H1 (cell line): Measurements from ENCODE around the gene SPOCK1. TPM values are rescaled to one million over a fixed set of nuclear protein-coding genes. Genes with fewer than 3 reads are reported as not detected.

Experiments used
- CTCF ChIA-PET: fragments of 300-600 bp; sonication (Branson Sonifier 250); formaldehyde crosslinking; loops from one replicate; lab custom pipeline; 2021; ENCODE audit not compliant: partially characterized antibody; lab: Charles Lee
- POLR2A ChIA-PET: fragments of 300-600 bp; sonication (Branson Sonifier 250); formaldehyde crosslinking; loops from one replicate; lab custom pipeline; 2021; ENCODE audit warnings: inconsistent platforms; ENCODE audit not compliant: partially characterized antibody; lab: Charles Lee
- DNase-seq, 2 experiments: peaks; one replicate each; pipeline versions ENCODE4 v3.0.0 to v3.0.0-alpha.2; 2010 to 2022; ENCODE audit warnings: low spot score in 2 of 2, low read depth in 1 of 2, mixed read lengths in 1 of 2
- FAIRE-seq: peaks from 2 replicates; lab custom pipeline; 2011; peaks lifted over from hg19 to GRCh38; lab: Jason Lieb, UNC
- H2AFZ ChIP-seq: 2 replicates; pipeline ENCODE4 v1.8.1; 2012; ENCODE audit warnings: low read length, inconsistent platforms
- H2AK5ac ChIP-seq: 2 replicates; pipeline ENCODE4 v1.6.1; 2013; ENCODE audit warnings: low read depth, low read length
- H2BK120ac ChIP-seq: replicated peaks from 2 replicates; pipeline ENCODE3; 2013; ENCODE audit warnings: low read depth, low read length, inconsistent platforms
- H2BK12ac ChIP-seq: 2 replicates; pipeline ENCODE4 v1.6.1; 2013; ENCODE audit warnings: low read depth, low read length
- H2BK15ac ChIP-seq: 2 replicates; pipeline ENCODE4 v1.6.1; 2013; ENCODE audit warnings: low read length
- H2BK20ac ChIP-seq: 2 replicates; pipeline ENCODE4 v1.6.1; 2013; ENCODE audit warnings: low read length
- H2BK5ac ChIP-seq: 2 replicates; pipeline ENCODE4 v1.6.1; 2013; ENCODE audit warnings: low read depth, low read length
- H3K14ac ChIP-seq: 2 replicates; pipeline ENCODE4 v1.6.1; 2013; ENCODE audit warnings: inconsistent platforms; ENCODE audit not compliant: insufficient read length
- H3K18ac ChIP-seq: 2 replicates; pipeline ENCODE4 v1.6.1; 2013; ENCODE audit warnings: low read length; ENCODE audit errors: extremely low read depth
- H3K23ac ChIP-seq: 2 replicates; pipeline ENCODE4 v1.6.1; 2013; ENCODE audit warnings: inconsistent platforms; ENCODE audit not compliant: insufficient read length
- H3K23me2 ChIP-seq: 2 replicates; pipeline ENCODE4 v1.6.1; 2013; ENCODE audit warnings: low read depth, low read length
- H3K27ac ChIP-seq: 2 replicates; pipeline ENCODE4 v1.6.1; 2011; ENCODE audit warnings: low read depth, low read length, inconsistent platforms
- H3K27me3 ChIP-seq, 4 experiments: replicated peaks in 1 of 4; 1 replicate in 1 of 4; 2 replicates in 3 of 4; pipeline versions ENCODE4 v1.6.1 to v1.8.1; 2011 to 2013; ENCODE audit warnings: low read length in 3 of 4, mild to moderate bottlenecking in 3 of 4, inconsistent platforms in 2 of 4, mixed read lengths in 2 of 4, moderate library complexity in 1 of 4; ENCODE audit not compliant: control insufficient read depth in 3 of 4, insufficient read depth in 3 of 4; ENCODE audit errors: extremely low read depth in 1 of 4
- H3K36me3 ChIP-seq, 4 experiments: 2 replicates each; pipeline versions ENCODE4 v1.6.1 to v1.8.1; 2011 to 2013; ENCODE audit warnings: mild to moderate bottlenecking in 4 of 4, low read length in 3 of 4, moderate library complexity in 2 of 4, control low read depth in 1 of 4, inconsistent platforms in 1 of 4; ENCODE audit not compliant: insufficient read depth in 4 of 4, control insufficient read depth in 2 of 4
- H3K4ac ChIP-seq: replicated peaks from 2 replicates; pipeline ENCODE3; 2013; ENCODE audit warnings: low read length, low read depth, mixed read lengths, inconsistent platforms; ENCODE audit not compliant: insufficient read length
- H3K4me1 ChIP-seq, 4 experiments: replicated peaks in 1 of 4; 1 replicate in 1 of 4; 2 replicates in 3 of 4; pipeline versions ENCODE4 v1.6.1 to v1.8.1; 2011 to 2013; ENCODE audit warnings: low read length in 3 of 4, inconsistent platforms in 2 of 4, mixed read lengths in 1 of 4; ENCODE audit not compliant: insufficient read depth in 4 of 4, control insufficient read depth in 3 of 4
- H3K4me2 ChIP-seq, 2 experiments: 2 replicates each; pipeline versions ENCODE4 v1.6.1 to v1.8.1; 2011 to 2013; ENCODE audit warnings: low read depth in 2 of 2, low read length in 2 of 2, control low read depth in 1 of 2, inconsistent platforms in 1 of 2, mild to moderate bottlenecking in 1 of 2; ENCODE audit not compliant: insufficient read depth in 1 of 2
- H3K4me3 ChIP-seq, 4 experiments: fragments of 200-600, 300-600 bp in 1 of 4; sonication (generic), shearing (Covaris generic), sonication (Bioruptor Twin) in 1 of 4; 2 replicates each; pipeline versions ENCODE4 v1.5.1 to v1.8.1; 2011 to 2016; ENCODE audit warnings: low read length in 4 of 4, low read depth in 3 of 4, control low read depth in 2 of 4, inconsistent platforms in 2 of 4, mild to moderate bottlenecking in 2 of 4, mixed read lengths in 1 of 4, moderate library complexity in 1 of 4; ENCODE audit not compliant: insufficient read depth in 2 of 4; ENCODE audit errors: extremely low read depth in 1 of 4
- H3K56ac ChIP-seq: replicated peaks from 2 replicates; pipeline ENCODE3; 2013; ENCODE audit warnings: low read depth, mild to moderate bottlenecking, mixed read lengths, low read length, inconsistent platforms; ENCODE audit not compliant: insufficient read length
- H3K79me1 ChIP-seq: 2 replicates; pipeline ENCODE4 v1.6.1; 2013; ENCODE audit warnings: low read depth, low read length, control low read depth
- H3K79me2 ChIP-seq, 2 experiments: 2 replicates each; pipeline versions ENCODE4 v1.6.1 to v1.8.1; 2012 to 2013; ENCODE audit warnings: low read length in 2 of 2, mild to moderate bottlenecking in 2 of 2, inconsistent platforms in 1 of 2; ENCODE audit not compliant: insufficient read depth in 2 of 2, control insufficient read depth in 1 of 2
- H3K9ac ChIP-seq, 4 experiments: replicated peaks in 1 of 4; 1 replicate in 1 of 4; 2 replicates in 3 of 4; pipeline versions ENCODE4 v1.6.1 to v1.8.1; 2011 to 2013; ENCODE audit warnings: low read depth in 3 of 4, low read length in 3 of 4, control low read depth in 2 of 4, mild to moderate bottlenecking in 2 of 4, moderate library complexity in 2 of 4, inconsistent platforms in 1 of 4; ENCODE audit errors: extremely low read depth in 1 of 4
- H3K9me3 ChIP-seq, 2 experiments: 2 replicates each; pipeline versions ENCODE4 v1.6.1 to v1.8.1; 2012 to 2013; ENCODE audit warnings: mild to moderate bottlenecking in 2 of 2, moderate library complexity in 2 of 2, control low read depth in 1 of 2, inconsistent platforms in 1 of 2, low read depth in 1 of 2, low read length in 1 of 2, mixed read lengths in 1 of 2; ENCODE audit not compliant: insufficient read depth in 2 of 2
- H4K20me1 ChIP-seq, 2 experiments: replicated peaks in 1 of 2; 2 replicates each; pipeline versions ENCODE3 to v1.8.1; 2011 to 2013; ENCODE audit warnings: inconsistent platforms in 2 of 2, low read length in 2 of 2, mild to moderate bottlenecking in 1 of 2; ENCODE audit not compliant: insufficient read depth in 2 of 2, control insufficient read depth in 1 of 2
- H4K5ac ChIP-seq: 2 replicates; pipeline ENCODE4 v1.6.1; 2013; ENCODE audit warnings: low read length, low read depth, mixed read lengths, inconsistent platforms; ENCODE audit not compliant: insufficient read length
- H4K8ac ChIP-seq: 2 replicates; pipeline ENCODE4 v1.8.0; 2013; ENCODE audit warnings: mild to moderate bottlenecking, moderate library complexity, low read length, inconsistent platforms; ENCODE audit not compliant: insufficient read depth; ENCODE audit errors: extremely low read depth
- H4K91ac ChIP-seq: replicated peaks from 2 replicates; pipeline ENCODE3; 2013; ENCODE audit warnings: low read length, mixed read lengths, inconsistent platforms; ENCODE audit not compliant: insufficient read length
- MAX ChIP-seq: IDR thresholded peaks from 2 replicates; pipeline ENCODE4 v1.6.1; 2012; ENCODE audit warnings: inconsistent platforms
- WGBS, 2 experiments: shearing (Covaris generic) in 1 of 2; methylation state at CpG; one replicate each; pipeline versions ENCODE4 v1.1.6 to v1.1.7; 2013 to 2015; ENCODE audit warnings: low lambda C conversion rate in 2 of 2, mixed read lengths in 2 of 2, inconsistent platforms in 1 of 2, low coverage in 1 of 2, missing lambda C conversion rate in 1 of 2; ENCODE audit not compliant: insufficient replicate concordance in 2 of 2, insufficient coverage in 1 of 2, insufficient read length in 1 of 2; ENCODE audit errors: extremely low coverage in 1 of 2, missing lambda C conversion rate in 1 of 2; 5-methylcytosine and 5-hydroxymethylcytosine counted together
- polyA plus RNA-seq, 7 experiments: library from polyadenylated mRNA; depleted of rRNA in 3 of 7; stranded (reverse) in 5 of 7; unstranded in 2 of 7; fragments of >200 nt in 5 of 7; fragments of 200-250 nt in 2 of 7; gene quantifications; 1 replicate in 5 of 7; 2 replicates in 1 of 7; 4 replicates in 1 of 7; pipeline versions ENCODE4 v1.2.1 to v1.2.3, GENCODE V29; 2011 to 2013; ENCODE audit warnings: missing spikeins in 2 of 7, mixed read lengths in 2 of 7
- total RNA-seq: library from RNA; stranded (reverse); fragmentation: NEBNext Ultra II Directional; extraction: Animal tissue kit (Norgen Biotek cat#: 25700); gene quantifications from 2 replicates; pipeline ENCODE4 v1.2.1, GENCODE V29; 2021

Gene SPOCK1
- total and polyA plus RNA-seq, 2 of the 8 experiments (the other 6 are each of a cell fraction or from before 2014, with no cell fraction given): 6.9 to 18.1 TPM

GRCh38 chr5:137216976-137217598 lies 282.0 kb downstream of the SPOCK1 start:
- no peak overlapping the region for H3K4me2 ChIP-seq
- H3K27ac ChIP-seq: no peak overlapping the region
- FAIRE-seq: no peak
- H3K18ac ChIP-seq: no peak overlapping the region
- no peaks in the 10 kb centered on the region for H3K79me2 ChIP-seq
- no peak overlapping the region for H4K5ac ChIP-seq
- H4K8ac ChIP-seq: no peak overlapping the region
- H3K23me2 ChIP-seq: no peaks in the 10 kb centered on the region
- no peak overlapping the region for H2AK5ac ChIP-seq
- H3K36me3 ChIP-seq: no peaks in the 10 kb centered on the region
- no peak overlapping the region for H3K9ac ChIP-seq
- H3K79me1 ChIP-seq: no peaks in the 10 kb centered on the region
- ChIA-PET CTCF (no interaction called here), POLR2A (no interaction called here)
- no peak overlapping the region for H2BK15ac ChIP-seq
- no peak overlapping the region for H3K4ac ChIP-seq
- H3K9me3 ChIP-seq: no peaks in the 10 kb centered on the region
- WGBS, 2 experiments: 90% methylated on average over 5 of the region's 5 CpGs; no CpG with 5 or more reads in 1 of the 2 experiments
- no peak overlapping the region for H3K4me3 ChIP-seq
- no peak overlapping the region for H2BK120ac ChIP-seq
- H4K20me1 ChIP-seq: no peaks in the 10 kb centered on the region
- H2BK20ac ChIP-seq: no peak overlapping the region
- no peak for TF ChIP-seq MAX
- TF ChIP-seq, all 59 proteins: peak for 0
- H4K91ac ChIP-seq: no peak overlapping the region
- no peak for DNase-seq
- no peak overlapping the region for H3K56ac ChIP-seq
- no peak overlapping the region for H3K23ac ChIP-seq
- H2BK5ac ChIP-seq: no peak overlapping the region
- H3K27me3 ChIP-seq: no peaks in the 10 kb centered on the region
- H3K14ac ChIP-seq: no peak overlapping the region
- H2BK12ac ChIP-seq: no peak overlapping the region
- H3K4me1 ChIP-seq: peaks cover 0 to 3% (median 0%) of the 10 kb centered on the region in 4 experiments; a peak in 1 of 7 replicates
- no peak overlapping the region for H2AFZ ChIP-seq
